ENCODE measurements around the gene KDM2B. TPM values are rescaled to one million over a fixed set of nuclear protein-coding genes. Genes with fewer than 3 reads are reported as not detected.

KDM2B gene
- total and polyA plus RNA-seq, 10 of the 15 experiments (the other 5 are each of a cell fraction or from before 2014, with no cell fraction given) = 13.6 to 124 (median 40.4) TPM

- TF ChIP-seq CBFB (IDR thresholded peaks at IDR 0.05; ENCODE audit: low read depth) (no peak), ZNF207 (IDR thresholded peaks at IDR 0.05; ENCODE audit: borderline replicate concordance) (no peak), HDAC6 (IDR thresholded peaks at IDR 0.05; ENCODE audit: unreplicated experiment) (no peak), SP1 (IDR thresholded peaks at IDR 0.05; ENCODE audit: low read depth, low read length) (peak; percentile 17), PAX5 (IDR thresholded peaks at IDR 0.05; ENCODE audit: borderline replicate concordance, low read depth, low read length) (no peak), PRDM15 (CRISPR knock-in tag; IDR thresholded peaks at IDR 0.05) (no peak), CUX1 (IDR thresholded peaks at IDR 0.05; ENCODE audit: insufficient replicate concordance, low read depth, low read length) (no peak), YY1 (IDR thresholded peaks at IDR 0.05; ENCODE audit: low read depth, low read length) (0 out of 2 replicates have a peak, but pooled peaks have one; percentile 27), STAT1 (conservative IDR thresholded peaks at IDR 0.05) (no peak), SMC3 (IDR thresholded peaks at IDR 0.05; ENCODE audit: borderline replicate concordance, low read length) (no peak), MXI1 (IDR thresholded peaks at IDR 0.05; ENCODE audit: low read depth, low read length) (peak; percentile 91), TCF12 (IDR thresholded peaks at IDR 0.05; ENCODE audit: low read depth, low read length) (0 out of 2 replicates have a peak, but pooled peaks have one; percentile 59), PBX3 (IDR thresholded peaks at IDR 0.05; ENCODE audit: insufficient replicate concordance, low read depth, low read length) (peak; percentile 86), HCFC1 (IDR thresholded peaks at IDR 0.05; ENCODE audit: low read length) (no peak), HDAC2 (IDR thresholded peaks at IDR 0.05) (no peak), PKNOX1 (IDR thresholded peaks at IDR 0.05) (peak; percentile 94), NFXL1 (IDR thresholded peaks at IDR 0.05; ENCODE audit: borderline replicate concordance) (no peak), ZNF622 (IDR thresholded peaks at IDR 0.05) (no peak), MEF2A (IDR thresholded peaks at IDR 0.05; ENCODE audit: insufficient read depth, low read depth, low read length) (0 out of 2 replicates have a peak, but pooled peaks have one; percentile 45)
Measured at GRCh38 chr12:121536054-121536898, 44.5 kb downstream of the KDM2B start (continued).

Data from GM12878 (cell line).